Mesenchymal stem cell (in vitro differentiated cells and primary cell): ENCODE results near the gene MARS2. TPM values are rescaled to one million over a fixed set of nuclear protein-coding genes. Genes with fewer than 3 reads are reported as not detected.
A peak's percentile ranks its signal among the peaks of the same experiment; 100 is the strongest.

Experiments
- DNase-seq: peaks from one replicate; pipeline ENCODE4 v3.0.0-alpha.2; 2013
- H2AFZ ChIP-seq: one replicate; pipeline ENCODE4 v1.6.1; 2013; ENCODE audit warnings: low read depth, mild to moderate bottlenecking, control low read depth, inconsistent platforms, low read length, moderate library complexity
- H2AK5ac ChIP-seq: 2 replicates; pipeline ENCODE4 v1.6.1; 2013; ENCODE audit warnings: low read length, moderate library complexity, mild to moderate bottlenecking, inconsistent platforms; ENCODE audit not compliant: severe bottlenecking
- H2BK120ac ChIP-seq: one replicate; pipeline ENCODE4 v1.6.1; 2013; ENCODE audit warnings: low read depth, mild to moderate bottlenecking, inconsistent platforms, low read length, moderate library complexity
- H2BK12ac ChIP-seq, 2 experiments: one replicate each; pipeline ENCODE4 v1.6.1; 2013; ENCODE audit warnings: inconsistent platforms in 2 of 2, low read length in 2 of 2, mild to moderate bottlenecking in 2 of 2, moderate library complexity in 2 of 2, control low read depth in 1 of 2
- H2BK15ac ChIP-seq: one replicate; pipeline ENCODE4 v1.6.1; 2013; ENCODE audit warnings: mild to moderate bottlenecking, low read depth, inconsistent platforms; ENCODE audit not compliant: poor library complexity, severe bottlenecking
- H2BK5ac ChIP-seq: 2 replicates; pipeline ENCODE4 v1.6.1; 2013; ENCODE audit warnings: low read depth, mild to moderate bottlenecking, low read length, control low read depth, inconsistent platforms; ENCODE audit not compliant: poor library complexity, severe bottlenecking
- H3K14ac ChIP-seq, 2 experiments: one replicate each; pipeline ENCODE4 v1.6.1; 2013; ENCODE audit warnings: inconsistent platforms in 2 of 2, low read length in 2 of 2, control low read depth in 1 of 2, mild to moderate bottlenecking in 1 of 2, moderate library complexity in 1 of 2
- H3K18ac ChIP-seq, 2 experiments: one replicate each; pipeline ENCODE4 v1.6.1; 2013; ENCODE audit warnings: inconsistent platforms in 2 of 2, low read length in 2 of 2, control low read depth in 1 of 2, low read depth in 1 of 2, mild to moderate bottlenecking in 1 of 2
- H3K23ac ChIP-seq, 2 experiments: one replicate each; pipeline ENCODE4 v1.6.1; 2013; ENCODE audit warnings: inconsistent platforms in 2 of 2, low read length in 2 of 2, mild to moderate bottlenecking in 2 of 2, moderate library complexity in 2 of 2, control low read depth in 1 of 2
- H3K27ac ChIP-seq: 2 replicates; pipeline ENCODE4 v1.5.1; 2013; ENCODE audit warnings: mild to moderate bottlenecking, moderate library complexity, low read length, control low read depth, inconsistent platforms; ENCODE audit not compliant: poor library complexity, severe bottlenecking
- H3K27me3 ChIP-seq, 2 experiments: 2 replicates each; pipeline versions ENCODE4 v1.6.1 to v1.7.0; 2013; ENCODE audit warnings: low read length in 2 of 2, mild to moderate bottlenecking in 2 of 2, moderate library complexity in 2 of 2, control low read depth in 1 of 2, inconsistent platforms in 1 of 2; ENCODE audit not compliant: control insufficient read depth in 1 of 2, insufficient read depth in 1 of 2
- H3K36me3 ChIP-seq, 2 experiments: 2 replicates each; pipeline versions ENCODE4 v1.6.1 to v1.7.0; 2013; ENCODE audit warnings: low read length in 2 of 2, control low read depth in 1 of 2, inconsistent platforms in 1 of 2, low read depth in 1 of 2, mild to moderate bottlenecking in 1 of 2; ENCODE audit not compliant: insufficient read depth in 2 of 2, control insufficient read depth in 1 of 2
- H3K4ac ChIP-seq, 2 experiments: one replicate each; pipeline ENCODE4 v1.6.1; 2013; ENCODE audit warnings: inconsistent platforms in 2 of 2, low read length in 2 of 2, mild to moderate bottlenecking in 2 of 2, moderate library complexity in 2 of 2, control low read depth in 1 of 2, low read depth in 1 of 2
- H3K4me1 ChIP-seq: 2 replicates; pipeline ENCODE4 v1.6.1; 2013; ENCODE audit warnings: low read depth, low read length, control low read depth; ENCODE audit not compliant: control insufficient read depth, insufficient read depth
- H3K4me2 ChIP-seq: 2 replicates; pipeline ENCODE4 v1.6.1; 2013; ENCODE audit warnings: low read length, mild to moderate bottlenecking, inconsistent platforms; ENCODE audit not compliant: poor library complexity, severe bottlenecking
- H3K4me3 ChIP-seq, 2 experiments: 2 replicates each; pipeline versions ENCODE4 v1.5.1 to v1.7.0; 2013; ENCODE audit warnings: low read length in 2 of 2, mild to moderate bottlenecking in 2 of 2, control low read depth in 1 of 2, low read depth in 1 of 2; ENCODE audit not compliant: insufficient read depth in 1 of 2
- H3K79me1 ChIP-seq: replicated peaks from 2 replicates; pipeline ENCODE4 v1.6.1; 2013; ENCODE audit warnings: mild to moderate bottlenecking, control low read depth, low read length, inconsistent platforms; ENCODE audit not compliant: poor library complexity, severe bottlenecking
- H3K9ac ChIP-seq: 2 replicates; pipeline ENCODE4 v1.7.0; 2013; ENCODE audit warnings: mild to moderate bottlenecking, low read length, moderate library complexity
- H3K9me3 ChIP-seq: 2 replicates; pipeline ENCODE4 v1.7.0; 2013; ENCODE audit warnings: mild to moderate bottlenecking, low read length; ENCODE audit not compliant: control insufficient read depth
- H4K8ac ChIP-seq: one replicate; pipeline ENCODE4 v1.6.1; 2013; ENCODE audit warnings: inconsistent platforms, mild to moderate bottlenecking, low read length, moderate library complexity
- H4K91ac ChIP-seq: one replicate; pipeline ENCODE4 v1.6.1; 2013; ENCODE audit warnings: mild to moderate bottlenecking, low read length, inconsistent platforms
- WGBS: methylation state at CpG from one replicate; pipeline ENCODE4 v1.1.7; 2013; ENCODE audit warnings: mixed read lengths; 5-methylcytosine and 5-hydroxymethylcytosine counted together
- polyA plus RNA-seq, 2 experiments: library from polyadenylated mRNA; stranded (reverse); fragments of 200-250 nt; gene quantifications; one replicate each; pipeline ENCODE4 v1.2.3, GENCODE V29; 2013

MARS2 gene
- 2.8 TPM for polyA plus RNA-seq (2013, experiment 1 of 2)
- 2.7 TPM for polyA plus RNA-seq (2013, experiment 2 of 2)

- Histone ChIP-seq H2BK5ac (no peak within 1 kb of the TSS), H3K4me2 (peak within 1 kb of the TSS; percentile 64), H3K27me3 (peaks cover 0 to 5% of the 10 kb centered on the region in 2 experiments), H3K4me1 (peaks cover 12% of the 10 kb centered on the region), H3K36me3 (no peaks in the 10 kb centered on the region), H4K91ac (peak within 1 kb of the TSS; percentile 54), H3K14ac (peak within 1 kb of the TSS in 1 of 2 experiments; percentile 19), H4K8ac (peak within 1 kb of the TSS; percentile 67), H3K23ac (no peak within 1 kb of the TSS), H3K9me3 (no peaks in the 10 kb centered on the region), H2BK120ac (peak within 1 kb of the TSS; percentile 66), H3K4ac (peak within 1 kb of the TSS in 1 of 2 experiments; percentile 33), H2BK15ac (no peak within 1 kb of the TSS), H2BK12ac (no peak within 1 kb of the TSS), H3K27ac (peak within 1 kb of the TSS; percentile 72), H2AFZ (peak within 1 kb of the TSS; percentile 69), H2AK5ac (no peak within 1 kb of the TSS), H3K9ac (peak within 1 kb of the TSS; percentile 91), H3K4me3 (peak within 1 kb of the TSS; percentile 88 to 97), H3K79me1 (peaks cover 7% of the 10 kb centered on the region), H3K18ac (peak within 1 kb of the TSS; percentile 34 to 65)
- WGBS = under 1% methylated on average over 80 of the region's 86 CpGs
- peak; percentile 92 for DNase-seq
These were observed at the start of gene MARS2 for GRCh38 chr2:197705121-197705911. Gene MARS2 (plus strand): TSS chr2:197705369. CDS start chr2:197705406, 37 bp downstream.

- Histone ChIP-seq H3K27me3 (no peaks in the 10 kb centered on the region), H3K4me2 (no peak overlapping the region), H4K91ac (no peak overlapping the region), H3K4ac (no peak overlapping the region), H2AFZ (no peak overlapping the region), H3K4me3 (no peak overlapping the region), H2BK12ac (no peak overlapping the region), H2AK5ac (no peak overlapping the region), H3K27ac (no peak overlapping the region), H3K18ac (no peak overlapping the region), H3K14ac (no peak overlapping the region), H2BK15ac (no peak overlapping the region), H3K9ac (no peak overlapping the region), H3K79me1 (peaks cover 3% of the 10 kb centered on the region), H4K8ac (no peak overlapping the region), H3K9me3 (no peaks in the 10 kb centered on the region), H3K23ac (no peak overlapping the region), H2BK120ac (no peak overlapping the region), H3K36me3 (no peaks in the 10 kb centered on the region), H2BK5ac (no peak overlapping the region), H3K4me1 (no peaks in the 10 kb centered on the region)
- DNase-seq = peak; percentile 57
These were observed 47.6 kb upstream of the MARS2 start for GRCh38 chr2:197657562-197657961.

- H2AK5ac ChIP-seq = no peak overlapping the region
- no peak overlapping the region for H2BK120ac ChIP-seq
- no peaks in the 10 kb centered on the region for H3K9me3 ChIP-seq
- no peak overlapping the region for H2BK12ac ChIP-seq
- H3K27ac ChIP-seq = no peak overlapping the region
- no peak overlapping the region for H3K14ac ChIP-seq
- H3K23ac ChIP-seq = no peak overlapping the region
- H3K4ac ChIP-seq = no peak overlapping the region
- no peak overlapping the region for H4K91ac ChIP-seq
- 81% methylated on average over 2 of the region's 3 CpGs for WGBS
- no peak overlapping the region for H4K8ac ChIP-seq
- H2BK5ac ChIP-seq = no peak overlapping the region
- H3K4me1 ChIP-seq = no peaks in the 10 kb centered on the region
- no peak overlapping the region for H2BK15ac ChIP-seq
- no peak for DNase-seq
- no peaks in the 10 kb centered on the region for H3K27me3 ChIP-seq
- no peaks in the 10 kb centered on the region for H3K36me3 ChIP-seq
- H3K18ac ChIP-seq = no peak overlapping the region
- no peak overlapping the region for H3K9ac ChIP-seq
- H3K4me2 ChIP-seq = no peak overlapping the region
- H3K4me3 ChIP-seq = no peak overlapping the region
- peaks cover 1% of the 10 kb centered on the region for H3K79me1 ChIP-seq
- H2AFZ ChIP-seq = no peak overlapping the region
These were observed 43.5 kb upstream of the MARS2 start for GRCh38 chr2:197661626-197662025.

- no peak overlapping the region for H2AFZ ChIP-seq
- H3K4ac ChIP-seq = no peak overlapping the region
- H3K36me3 ChIP-seq = peaks cover 0 to 9% of the 10 kb centered on the region in 2 experiments
- H3K4me3 ChIP-seq = no peak overlapping the region
- no peak overlapping the region for H3K23ac ChIP-seq
- no peak overlapping the region for H3K18ac ChIP-seq
- no peak overlapping the region for H3K4me2 ChIP-seq
- no peak for DNase-seq
- no peak overlapping the region for H2BK12ac ChIP-seq
- H3K27me3 ChIP-seq = no peaks in the 10 kb centered on the region
- no peak overlapping the region for H2AK5ac ChIP-seq
- H2BK5ac ChIP-seq = no peak overlapping the region
- H4K8ac ChIP-seq = no peak overlapping the region
- no peak overlapping the region for H3K14ac ChIP-seq
- H4K91ac ChIP-seq = no peak overlapping the region
- H2BK15ac ChIP-seq = no peak overlapping the region
- no peak overlapping the region for H3K9ac ChIP-seq
- H3K4me1 ChIP-seq = no peaks in the 10 kb centered on the region
- peaks cover 19% of the 10 kb centered on the region for H3K79me1 ChIP-seq
- H3K27ac ChIP-seq = no peak overlapping the region
- no peaks in the 10 kb centered on the region for H3K9me3 ChIP-seq
- H2BK120ac ChIP-seq = no peak overlapping the region
These were observed 38.9 kb upstream of the MARS2 start for GRCh38 chr2:197666277-197666676.
